HuH-7 (cell line): ENCODE measurements around the gene RSBN1L.

ENCODE experiments used
- DNase-seq: peaks from one replicate; pipeline ENCODE4 v3.0.0; 2011; ENCODE audit warnings: low spot score

Gene RSBN1L

GRCh38 chr7:77731716-77732115, 35.5 kb downstream of the RSBN1L start:
- DNase-seq: no peak

- no peak for DNase-seq
These were observed 38.6 kb downstream of the RSBN1L start for GRCh38 chr7:77734659-77735421.

- DNase-seq: no peak
These were observed 39.2 kb downstream of the RSBN1L start for GRCh38 chr7:77735457-77735856.

GRCh38 chr7:77736991-77737390, 40.7 kb downstream of the RSBN1L start:
- DNase-seq: no peak

GRCh38 chr7:77738382-77738781, 42.1 kb downstream of the RSBN1L start:
- DNase-seq: no peak

- DNase-seq: no peak
These were observed 42.6 kb downstream of the RSBN1L start for GRCh38 chr7:77738871-77739270.

- no peak for DNase-seq
These were observed 44.0 kb downstream of the RSBN1L start for GRCh38 chr7:77740257-77740656.

- DNase-seq: no peak
These were observed 47.3 kb downstream of the RSBN1L start for GRCh38 chr7:77743518-77743917.

GRCh38 chr7:77745746-77746145, 49.5 kb downstream of the RSBN1L start:
- no peak for DNase-seq

- no peak for DNase-seq
These were observed 50.0 kb downstream of the RSBN1L start for GRCh38 chr7:77746164-77746823.

- DNase-seq: no peak
These were observed 50.5 kb downstream of the RSBN1L start for GRCh38 chr7:77746824-77747165.

- DNase-seq: no peak
These were observed 50.9 kb downstream of the RSBN1L start for GRCh38 chr7:77747178-77747577.

GRCh38 chr7:77747718-77748117, 51.5 kb downstream of the RSBN1L start:
- DNase-seq: no peak

GRCh38 chr7:77752016-77752415, 55.8 kb downstream of the RSBN1L start:
- DNase-seq: no peak

GRCh38 chr7:77753173-77753572, 56.9 kb downstream of the RSBN1L start:
- no peak for DNase-seq

- DNase-seq: no peak
These were observed 61.3 kb downstream of the RSBN1L start for GRCh38 chr7:77757589-77757988.

- DNase-seq: no peak
These were observed 63.1 kb downstream of the RSBN1L start for GRCh38 chr7:77759294-77759889.

- no peak for DNase-seq
These were observed 64.7 kb downstream of the RSBN1L start for GRCh38 chr7:77760809-77761453.

GRCh38 chr7:77765481-77765880, 69.2 kb downstream of the RSBN1L start:
- DNase-seq: no peak

- no peak for DNase-seq
These were observed 69.9 kb downstream of the RSBN1L start for GRCh38 chr7:77765906-77766800.

GRCh38 chr7:77766801-77767605, 70.7 kb downstream of the RSBN1L start:
- no peak for DNase-seq
